ENCODE measurements around the gene AP5B1.

The AP5B1 gene

GRCh38 chr11:65802841-65803240 is 22.1 kb upstream of the AP5B1 start:
- no peak for DNase-seq (ENCODE audit: low read depth in 3 of 3)

GRCh38 chr11:65801153-65801987 is 20.6 kb upstream of the AP5B1 start:
- no peak for DNase-seq (ENCODE audit: low read depth in 3 of 3)

DNA sequence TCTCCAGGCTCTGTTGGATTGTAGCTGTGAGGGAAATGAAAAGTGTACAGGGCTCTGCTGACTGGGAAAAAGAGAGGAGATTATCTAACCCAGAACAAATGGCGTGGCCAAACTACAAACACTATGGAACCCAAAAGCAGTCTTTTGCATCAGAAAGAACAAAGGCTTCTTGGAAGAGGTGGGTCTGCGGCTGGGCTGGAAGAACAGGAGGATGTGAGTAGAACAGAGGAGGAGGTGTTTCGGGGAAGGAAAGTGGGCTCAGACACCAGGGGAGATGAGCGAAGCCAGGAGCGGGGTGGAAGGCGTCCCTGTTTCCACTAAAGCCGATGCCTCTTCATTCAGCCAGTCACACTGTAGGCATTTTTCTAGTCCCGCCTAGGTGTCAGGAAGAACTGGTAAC is 18.1 kb upstream of the AP5B1 start:
- no peak for DNase-seq (ENCODE audit: low read depth in 3 of 3)

DNA sequence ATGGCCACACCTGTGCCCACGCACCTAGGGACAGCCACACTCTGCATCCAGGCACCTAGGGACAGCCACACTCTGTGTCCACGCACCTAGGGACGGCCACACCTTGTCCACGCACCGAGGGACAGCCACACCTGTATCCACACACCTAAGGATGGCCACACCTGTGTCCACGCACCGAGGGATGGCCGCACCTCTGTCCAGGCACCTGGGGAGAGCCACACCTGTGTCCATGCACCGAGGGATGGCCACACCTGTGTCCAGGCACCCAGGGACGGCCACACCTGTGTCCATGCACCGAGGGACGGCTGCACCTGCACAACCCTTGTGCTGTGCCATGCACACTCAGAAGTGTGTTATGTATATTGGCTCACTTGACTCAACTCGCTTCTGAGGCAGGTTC is 16.9 kb upstream of the AP5B1 start:
- no peak for DNase-seq (ENCODE audit: low read depth in 3 of 3)

GRCh38 chr11:65796726-65797601 is 16.2 kb upstream of the AP5B1 start:
- no peak for DNase-seq (ENCODE audit: low read depth in 3 of 3)

- no peak for DNase-seq (ENCODE audit: low read depth in 3 of 3)
These were observed 14.1 kb upstream of the AP5B1 start for GRCh38 chr11:65794570-65795510.

DNA sequence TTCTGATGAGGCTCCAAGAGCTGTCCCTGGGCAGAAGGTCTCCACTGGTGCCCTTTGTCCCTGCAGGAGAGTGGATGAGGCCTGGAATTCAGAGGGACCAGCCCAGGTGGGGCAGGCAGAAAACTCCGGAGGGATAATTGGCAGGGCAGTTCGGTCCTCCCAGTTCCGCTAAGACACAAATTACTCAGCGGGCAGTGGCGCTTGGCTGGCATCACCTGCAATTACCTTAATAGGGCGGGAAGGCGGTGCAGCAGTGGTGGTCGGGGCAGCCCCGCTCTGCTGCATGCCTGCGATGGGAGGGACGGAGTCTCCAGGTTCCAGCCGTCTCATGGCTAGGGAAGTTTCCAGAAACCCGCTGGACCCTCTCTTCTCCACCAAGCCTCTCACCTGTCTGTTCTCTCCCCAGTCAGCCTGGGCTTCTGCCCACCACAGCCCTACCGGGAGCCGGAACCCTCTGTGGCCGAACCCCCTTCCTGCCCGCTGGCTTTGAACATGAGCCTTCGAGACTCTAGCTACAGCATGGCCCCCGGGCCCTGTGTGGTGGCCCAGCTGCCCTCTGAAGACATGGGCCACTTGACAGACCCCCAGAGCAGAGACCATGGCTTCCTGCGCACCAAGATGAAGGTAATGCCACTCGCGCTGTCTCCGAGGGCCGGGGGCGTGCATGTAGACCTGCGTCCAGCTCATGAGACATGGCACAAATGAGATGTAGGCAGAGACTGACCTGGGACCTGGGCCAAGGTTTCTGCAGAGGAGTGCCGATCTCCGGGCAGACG is 13.0 kb upstream of the AP5B1 start:
- no peak for DNase-seq (ENCODE audit: low read depth in 3 of 3)

DNA sequence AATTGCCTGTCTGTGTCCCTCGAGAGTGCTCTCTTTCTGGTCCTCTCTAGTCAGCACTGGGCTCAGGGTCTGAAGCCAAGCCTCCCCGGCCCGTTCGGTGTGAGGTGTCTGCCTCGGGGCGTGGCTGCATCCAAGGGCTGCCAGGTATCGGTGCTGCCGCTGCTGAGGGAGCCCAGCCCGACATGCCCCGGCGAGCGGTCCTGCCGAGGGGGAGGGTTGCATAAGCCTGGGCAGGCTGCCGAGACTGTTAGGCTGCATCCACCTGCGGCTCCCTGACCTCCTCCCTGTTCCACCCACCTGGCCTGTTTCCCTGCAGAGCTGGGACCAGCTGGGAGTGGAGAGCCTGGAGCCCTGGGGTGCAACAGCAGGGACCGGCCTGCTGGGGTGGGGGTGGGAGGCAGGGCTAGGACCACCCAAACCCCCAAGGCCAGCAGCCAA is 12.4 kb upstream of the AP5B1 start:
- DNase-seq (ENCODE audit: low read depth in 3 of 3), result no peak

DNA sequence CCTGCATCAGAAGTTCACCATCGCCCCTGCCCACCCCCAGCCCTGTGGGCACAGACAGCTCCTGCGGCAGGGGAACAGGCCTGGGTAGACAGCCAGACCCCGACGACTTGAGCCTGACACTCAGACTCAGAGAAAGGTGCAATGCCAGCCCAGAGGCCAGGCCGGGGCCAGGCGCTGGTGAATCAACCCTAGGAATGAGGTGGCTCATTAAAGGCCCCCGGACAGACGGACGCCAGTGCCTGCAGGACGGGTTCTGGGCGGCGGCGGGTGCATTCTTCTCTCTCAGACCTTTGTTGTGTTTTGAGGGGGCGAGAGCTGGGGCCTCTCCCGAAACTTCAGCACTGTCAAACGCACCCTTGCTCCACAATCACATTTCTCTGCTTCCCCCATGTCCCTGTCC is 11.7 kb upstream of the AP5B1 start:
- no peak for DNase-seq (ENCODE audit: low read depth in 3 of 3)

DNA sequence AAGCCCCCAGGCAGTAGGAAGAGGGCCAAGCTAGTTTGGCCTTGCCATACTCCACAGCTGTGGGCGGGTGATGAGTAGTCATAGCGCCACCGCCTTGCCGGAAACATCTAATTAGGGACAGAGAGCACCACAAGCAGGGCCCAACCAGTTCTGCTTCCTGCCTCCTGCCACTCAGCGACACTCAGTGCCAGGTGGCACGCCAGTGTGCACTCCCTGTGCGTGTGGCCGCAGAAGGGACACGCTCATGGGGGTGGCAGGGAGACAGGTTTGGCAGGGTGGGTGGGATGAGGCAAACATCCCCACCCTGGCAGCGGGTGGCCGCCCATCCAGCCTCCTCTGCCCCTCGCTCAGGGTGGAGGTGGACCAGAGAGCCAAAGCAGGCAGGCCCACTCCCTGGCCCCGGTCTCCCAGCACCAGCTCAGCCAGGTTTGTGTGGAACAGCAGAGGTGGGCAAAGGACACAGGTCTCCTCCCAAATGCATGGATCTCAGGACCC is 11.0 kb upstream of the AP5B1 start:
- no peak for DNase-seq (ENCODE audit: low read depth in 3 of 3)

DNA sequence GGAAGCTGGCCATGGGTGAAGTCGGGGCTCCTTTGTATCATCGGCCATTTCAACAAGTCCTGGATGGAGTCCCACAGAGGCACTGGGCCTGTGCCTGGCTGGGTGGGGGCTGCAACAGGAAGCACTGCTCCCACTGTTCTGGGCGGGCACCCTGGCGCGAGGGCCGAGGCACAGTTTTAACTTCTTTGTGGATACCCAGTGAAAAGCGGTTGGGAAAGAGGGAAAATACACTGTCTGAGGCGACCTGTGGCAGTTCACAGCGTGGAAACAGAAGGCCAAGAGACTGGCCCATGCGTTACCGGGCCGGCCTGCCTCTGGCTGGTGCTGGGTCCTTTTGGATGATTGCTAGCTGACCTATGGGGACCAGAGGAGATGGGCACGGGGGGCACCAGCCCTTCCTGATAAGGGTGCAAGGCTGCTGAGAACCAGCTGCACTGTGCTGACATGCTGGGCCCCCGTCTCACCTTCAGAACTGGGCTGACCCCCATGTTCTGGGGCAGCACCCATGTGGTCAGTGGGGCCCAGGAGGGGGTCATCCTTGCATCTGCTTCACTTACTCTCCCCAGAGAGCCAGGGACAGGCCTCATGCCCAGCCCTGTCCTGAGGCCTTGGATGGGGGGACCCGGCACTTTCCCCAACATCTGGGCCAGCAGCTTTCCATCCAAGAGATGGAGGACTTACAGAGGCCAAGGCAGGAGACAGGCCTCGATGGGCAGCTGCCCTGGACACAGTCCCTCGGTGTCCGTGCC is 10.3 kb upstream of the AP5B1 start:
- no peak for DNase-seq (ENCODE audit: low read depth in 3 of 3)

DNA sequence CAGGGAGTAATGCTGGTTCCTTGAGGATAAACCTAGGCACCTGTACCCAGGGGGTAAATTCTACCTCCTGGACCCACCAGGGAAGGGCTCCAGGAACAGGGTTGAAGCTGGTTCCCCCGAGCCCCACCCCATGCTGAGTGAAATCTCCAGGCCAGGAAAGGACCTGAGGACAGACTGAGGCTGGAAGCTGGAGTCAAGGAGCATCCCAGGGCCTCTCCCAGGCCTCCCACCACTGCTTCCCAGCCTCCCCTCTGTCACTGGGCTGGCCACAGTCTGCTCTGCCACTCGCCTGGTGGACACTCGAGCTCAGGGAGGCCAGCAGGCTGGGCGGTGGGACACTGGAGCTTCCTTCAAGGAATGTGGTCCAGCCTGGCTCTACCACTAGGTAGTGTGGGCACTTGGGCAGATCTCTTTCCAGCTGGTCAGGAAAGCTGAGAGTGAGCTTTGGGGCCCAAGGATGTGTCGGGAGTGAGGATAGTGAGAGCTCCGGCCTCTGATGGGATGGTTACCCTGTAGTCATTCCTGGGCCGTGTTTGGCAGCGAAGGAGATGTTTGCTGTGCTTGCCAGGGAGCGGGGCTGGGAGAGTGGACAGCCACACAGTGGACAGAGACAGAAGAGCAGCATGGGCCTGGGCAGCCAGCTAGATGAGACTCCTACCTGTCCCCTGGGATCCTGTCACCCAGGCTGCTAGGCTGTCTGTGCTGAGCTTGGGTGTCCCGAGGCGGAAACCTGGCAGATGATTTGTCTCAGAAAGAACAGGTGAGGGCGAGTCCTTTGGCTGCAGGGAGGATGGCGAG is 9.5 kb upstream of the AP5B1 start:
- DNase-seq (ENCODE audit: low read depth in 3 of 3), result no peak

- no peak for DNase-seq (ENCODE audit: low read depth in 3 of 3)
These were observed 8.7 kb upstream of the AP5B1 start for GRCh38 chr11:65789230-65790103.

- no peak for DNase-seq (ENCODE audit: low read depth in 3 of 3)
These were observed 8.0 kb upstream of the AP5B1 start for GRCh38 chr11:65788821-65789220.

DNA sequence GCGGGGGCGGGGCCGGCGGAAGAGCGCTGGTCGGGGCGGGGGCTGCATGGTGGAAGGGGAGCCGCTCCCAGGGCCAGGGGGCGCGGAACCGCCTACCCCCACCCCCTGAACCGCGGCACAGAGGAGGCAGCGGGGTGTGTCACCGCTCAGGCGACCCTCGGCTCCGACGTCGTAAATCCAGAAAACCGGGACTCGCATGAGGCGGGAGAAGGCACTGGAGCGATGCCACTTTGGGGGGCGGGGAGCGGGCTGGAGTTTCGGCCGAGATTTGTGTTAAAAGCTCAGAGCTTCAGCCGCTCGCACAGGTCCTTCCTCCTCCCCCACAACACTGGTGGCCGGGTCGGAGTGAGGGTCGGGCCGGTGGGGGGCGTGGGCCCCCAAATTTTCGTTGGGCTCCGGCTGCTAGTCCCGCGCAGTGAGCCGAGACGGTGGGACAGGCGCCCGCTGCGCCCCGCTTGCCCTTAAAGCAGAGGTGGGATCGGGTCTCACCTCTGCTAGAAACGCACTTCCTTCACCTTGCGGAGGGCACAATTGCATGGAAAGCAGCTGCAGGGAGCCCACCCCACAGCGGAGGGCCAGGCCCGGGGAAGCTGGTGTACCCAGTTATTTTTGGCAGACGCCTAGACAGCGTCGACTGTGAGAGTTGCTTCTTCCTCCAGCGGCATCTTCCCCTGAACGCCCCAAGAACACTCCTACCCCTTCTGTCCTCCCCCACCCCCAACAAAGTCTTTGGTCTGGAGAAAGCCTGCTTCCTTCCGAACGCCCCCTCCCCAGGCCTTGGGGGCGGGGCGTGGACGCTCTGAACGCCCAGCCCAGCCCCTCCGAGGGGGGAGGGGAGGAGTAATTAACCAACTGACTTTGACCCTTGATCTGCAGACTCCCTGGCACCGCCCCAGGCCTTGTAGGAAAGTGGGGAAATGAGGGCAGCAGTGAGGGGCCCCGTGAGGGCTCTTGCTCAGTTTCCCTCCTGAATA is 7.2 kb upstream of the AP5B1 start:
- DNase-seq (ENCODE audit: low read depth in 3 of 3), result no peak

DNA sequence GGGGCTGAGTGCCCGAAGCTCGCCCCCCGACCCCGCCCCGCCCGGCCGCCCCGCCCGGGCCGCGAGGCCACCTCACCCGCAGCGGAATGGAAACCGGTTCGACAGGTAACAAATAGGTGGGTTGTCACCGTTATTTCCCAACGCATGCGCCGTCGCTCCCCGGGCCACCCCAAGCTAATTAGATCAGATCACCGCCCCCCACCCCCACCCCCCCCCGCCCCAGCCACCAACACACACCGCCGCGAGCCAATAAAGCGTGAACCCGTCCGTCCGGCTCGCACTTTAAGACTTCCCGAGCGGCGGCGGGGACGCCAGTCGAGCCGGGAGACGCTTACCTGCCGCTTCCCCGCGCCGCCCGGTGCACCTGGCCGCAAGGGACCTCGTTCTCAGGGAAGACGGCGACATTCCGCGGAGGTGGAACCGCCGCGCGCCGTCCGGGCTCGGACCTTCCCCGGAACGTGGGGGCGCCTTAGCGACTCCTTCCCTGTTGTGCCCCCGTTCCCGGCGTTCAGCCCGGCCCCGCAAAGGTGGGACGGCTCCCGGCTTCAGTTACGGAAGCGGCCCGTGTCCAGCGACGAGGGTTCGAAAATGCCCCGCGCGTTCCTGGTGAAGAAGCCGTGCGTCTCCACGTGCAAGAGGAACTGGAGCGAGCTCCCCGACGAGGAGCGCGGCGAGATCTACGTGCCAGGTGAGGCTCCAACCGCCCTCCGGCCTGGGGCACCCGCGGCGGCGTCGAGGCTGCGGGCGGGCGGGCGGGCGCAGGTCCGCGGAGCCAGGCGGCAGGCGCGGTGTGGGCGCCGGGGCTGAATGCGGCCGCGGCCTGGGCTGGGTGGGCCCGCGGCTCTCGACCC is 6.2 kb upstream of the AP5B1 start, which contains the start of gene OVOL1:
Gene OVOL1 (plus strand): TSS at position 278 of the 851 bp plus-strand sequence. CDS start 311 bp downstream, at position 589.
- DNase-seq (ENCODE audit: low read depth in 3 of 3), result peak in 1 of 3 experiments; percentile 10
